H1 (cell line): ENCODE measurements around the gene SPOP. TPM values are rescaled to one million over a fixed set of nuclear protein-coding genes. Genes with fewer than 3 reads are reported as not detected.

Source experiments
- BACH1 ChIP-seq: IDR thresholded peaks from 2 replicates; pipeline ENCODE4 v1.6.1; 2012; ENCODE audit warnings: low read length, improper control_type of control experiment
- RAD21 ChIP-seq, 2 experiments: IDR thresholded peaks in 1 of 2; conservative IDR thresholded peaks in 1 of 2; 2 replicates each; pipeline ENCODE4 v1.6.1; 2011; ENCODE audit warnings: low read depth in 2 of 2, low read length in 2 of 2, improper control_type of control experiment in 1 of 2, inconsistent platforms in 1 of 2, mild to moderate bottlenecking in 1 of 2, moderate library complexity in 1 of 2
- RBBP5 ChIP-seq: IDR thresholded peaks from 2 replicates; pipeline ENCODE4 v1.7.1; 2012; ENCODE audit warnings: low read depth, mild to moderate bottlenecking, inconsistent platforms, low read length, moderate library complexity, borderline replicate concordance
- TAF7 ChIP-seq: optimal IDR thresholded peaks from 2 replicates; pipeline ENCODE3; 2011; ENCODE audit warnings: low read depth, mild to moderate bottlenecking, inconsistent platforms, low read length, moderate library complexity, borderline replicate concordance
- TBP ChIP-seq: IDR thresholded peaks from 2 replicates; pipeline ENCODE4 v1.6.1; 2011; ENCODE audit warnings: low read depth, low read length, improper control_type of control experiment
- polyA plus RNA-seq, 7 experiments: library from polyadenylated mRNA; depleted of rRNA in 3 of 7; stranded (reverse) in 5 of 7; unstranded in 2 of 7; fragments of >200 nt in 5 of 7; fragments of 200-250 nt in 2 of 7; gene quantifications; 1 replicate in 5 of 7; 2 replicates in 1 of 7; 4 replicates in 1 of 7; pipeline versions ENCODE4 v1.2.1 to v1.2.3, GENCODE V29; 2011 to 2013; ENCODE audit warnings: missing spikeins in 2 of 7, mixed read lengths in 2 of 7
- total RNA-seq: library from RNA; stranded (reverse); fragmentation: NEBNext Ultra II Directional; extraction: Animal tissue kit (Norgen Biotek cat#: 25700); gene quantifications from 2 replicates; pipeline ENCODE4 v1.2.1, GENCODE V29; 2021
- TF ChIP-seq, protein P1 (sequence below): fragments of 300-600 bp; sonication (generic); IDR thresholded peaks from 2 replicates; pipeline ENCODE4 v1.7.1; 2012; ENCODE audit warnings: low read length, moderate library complexity, mild to moderate bottlenecking, inconsistent platforms; ENCODE audit not compliant: insufficient replicate concordance
- TF ChIP-seq, protein P2 (sequence below): IDR thresholded peaks from 2 replicates; pipeline ENCODE4 v1.6.1; 2012; ENCODE audit warnings: inconsistent platforms
- TF ChIP-seq, protein P3 (sequence below): IDR thresholded peaks from 2 replicates; pipeline ENCODE4 v1.6.1; 2012; ENCODE audit warnings: inconsistent platforms

The SPOP gene
- total and polyA plus RNA-seq, 2 of the 8 experiments (the other 6 are each of a cell fraction or from before 2014, with no cell fraction given), result 13.3 to 25.6 TPM

DNA sequence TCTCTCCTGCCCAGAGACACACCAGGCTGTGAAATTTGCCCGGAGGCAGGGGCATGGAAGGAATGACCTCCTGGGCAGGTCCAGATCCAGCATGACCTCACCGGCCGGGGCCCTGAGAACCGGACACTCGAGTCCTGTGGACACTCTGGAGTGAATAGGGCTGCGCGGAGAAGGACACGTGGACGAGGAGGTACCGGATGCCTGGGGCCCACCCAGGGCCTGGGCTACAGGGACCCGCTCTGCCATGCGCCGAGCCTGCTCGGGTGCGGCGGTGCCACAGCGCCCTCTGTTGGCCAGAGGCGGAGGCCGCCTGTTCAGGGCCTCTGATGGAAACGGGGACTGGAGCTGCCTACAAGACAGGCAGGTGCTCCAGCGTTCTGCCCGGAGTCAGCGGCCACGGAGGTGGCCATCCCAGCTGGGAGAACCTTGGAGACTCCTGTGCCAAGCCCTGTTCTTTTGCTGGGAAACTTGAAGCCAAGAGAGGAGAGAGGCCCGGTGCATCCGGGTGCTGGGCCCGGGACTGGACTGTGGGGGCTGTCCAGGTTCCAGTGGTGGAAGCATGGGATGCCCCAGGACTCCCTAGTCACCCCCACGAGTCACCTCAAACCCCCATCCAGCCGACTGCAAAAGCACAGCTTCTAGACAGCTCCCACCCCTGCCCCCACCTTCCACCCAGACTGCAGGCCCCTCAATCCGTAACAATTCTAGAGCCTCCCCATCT lies 121.5 kb downstream of the SPOP start (continued):
- TF ChIP-seq, protein P1, sequence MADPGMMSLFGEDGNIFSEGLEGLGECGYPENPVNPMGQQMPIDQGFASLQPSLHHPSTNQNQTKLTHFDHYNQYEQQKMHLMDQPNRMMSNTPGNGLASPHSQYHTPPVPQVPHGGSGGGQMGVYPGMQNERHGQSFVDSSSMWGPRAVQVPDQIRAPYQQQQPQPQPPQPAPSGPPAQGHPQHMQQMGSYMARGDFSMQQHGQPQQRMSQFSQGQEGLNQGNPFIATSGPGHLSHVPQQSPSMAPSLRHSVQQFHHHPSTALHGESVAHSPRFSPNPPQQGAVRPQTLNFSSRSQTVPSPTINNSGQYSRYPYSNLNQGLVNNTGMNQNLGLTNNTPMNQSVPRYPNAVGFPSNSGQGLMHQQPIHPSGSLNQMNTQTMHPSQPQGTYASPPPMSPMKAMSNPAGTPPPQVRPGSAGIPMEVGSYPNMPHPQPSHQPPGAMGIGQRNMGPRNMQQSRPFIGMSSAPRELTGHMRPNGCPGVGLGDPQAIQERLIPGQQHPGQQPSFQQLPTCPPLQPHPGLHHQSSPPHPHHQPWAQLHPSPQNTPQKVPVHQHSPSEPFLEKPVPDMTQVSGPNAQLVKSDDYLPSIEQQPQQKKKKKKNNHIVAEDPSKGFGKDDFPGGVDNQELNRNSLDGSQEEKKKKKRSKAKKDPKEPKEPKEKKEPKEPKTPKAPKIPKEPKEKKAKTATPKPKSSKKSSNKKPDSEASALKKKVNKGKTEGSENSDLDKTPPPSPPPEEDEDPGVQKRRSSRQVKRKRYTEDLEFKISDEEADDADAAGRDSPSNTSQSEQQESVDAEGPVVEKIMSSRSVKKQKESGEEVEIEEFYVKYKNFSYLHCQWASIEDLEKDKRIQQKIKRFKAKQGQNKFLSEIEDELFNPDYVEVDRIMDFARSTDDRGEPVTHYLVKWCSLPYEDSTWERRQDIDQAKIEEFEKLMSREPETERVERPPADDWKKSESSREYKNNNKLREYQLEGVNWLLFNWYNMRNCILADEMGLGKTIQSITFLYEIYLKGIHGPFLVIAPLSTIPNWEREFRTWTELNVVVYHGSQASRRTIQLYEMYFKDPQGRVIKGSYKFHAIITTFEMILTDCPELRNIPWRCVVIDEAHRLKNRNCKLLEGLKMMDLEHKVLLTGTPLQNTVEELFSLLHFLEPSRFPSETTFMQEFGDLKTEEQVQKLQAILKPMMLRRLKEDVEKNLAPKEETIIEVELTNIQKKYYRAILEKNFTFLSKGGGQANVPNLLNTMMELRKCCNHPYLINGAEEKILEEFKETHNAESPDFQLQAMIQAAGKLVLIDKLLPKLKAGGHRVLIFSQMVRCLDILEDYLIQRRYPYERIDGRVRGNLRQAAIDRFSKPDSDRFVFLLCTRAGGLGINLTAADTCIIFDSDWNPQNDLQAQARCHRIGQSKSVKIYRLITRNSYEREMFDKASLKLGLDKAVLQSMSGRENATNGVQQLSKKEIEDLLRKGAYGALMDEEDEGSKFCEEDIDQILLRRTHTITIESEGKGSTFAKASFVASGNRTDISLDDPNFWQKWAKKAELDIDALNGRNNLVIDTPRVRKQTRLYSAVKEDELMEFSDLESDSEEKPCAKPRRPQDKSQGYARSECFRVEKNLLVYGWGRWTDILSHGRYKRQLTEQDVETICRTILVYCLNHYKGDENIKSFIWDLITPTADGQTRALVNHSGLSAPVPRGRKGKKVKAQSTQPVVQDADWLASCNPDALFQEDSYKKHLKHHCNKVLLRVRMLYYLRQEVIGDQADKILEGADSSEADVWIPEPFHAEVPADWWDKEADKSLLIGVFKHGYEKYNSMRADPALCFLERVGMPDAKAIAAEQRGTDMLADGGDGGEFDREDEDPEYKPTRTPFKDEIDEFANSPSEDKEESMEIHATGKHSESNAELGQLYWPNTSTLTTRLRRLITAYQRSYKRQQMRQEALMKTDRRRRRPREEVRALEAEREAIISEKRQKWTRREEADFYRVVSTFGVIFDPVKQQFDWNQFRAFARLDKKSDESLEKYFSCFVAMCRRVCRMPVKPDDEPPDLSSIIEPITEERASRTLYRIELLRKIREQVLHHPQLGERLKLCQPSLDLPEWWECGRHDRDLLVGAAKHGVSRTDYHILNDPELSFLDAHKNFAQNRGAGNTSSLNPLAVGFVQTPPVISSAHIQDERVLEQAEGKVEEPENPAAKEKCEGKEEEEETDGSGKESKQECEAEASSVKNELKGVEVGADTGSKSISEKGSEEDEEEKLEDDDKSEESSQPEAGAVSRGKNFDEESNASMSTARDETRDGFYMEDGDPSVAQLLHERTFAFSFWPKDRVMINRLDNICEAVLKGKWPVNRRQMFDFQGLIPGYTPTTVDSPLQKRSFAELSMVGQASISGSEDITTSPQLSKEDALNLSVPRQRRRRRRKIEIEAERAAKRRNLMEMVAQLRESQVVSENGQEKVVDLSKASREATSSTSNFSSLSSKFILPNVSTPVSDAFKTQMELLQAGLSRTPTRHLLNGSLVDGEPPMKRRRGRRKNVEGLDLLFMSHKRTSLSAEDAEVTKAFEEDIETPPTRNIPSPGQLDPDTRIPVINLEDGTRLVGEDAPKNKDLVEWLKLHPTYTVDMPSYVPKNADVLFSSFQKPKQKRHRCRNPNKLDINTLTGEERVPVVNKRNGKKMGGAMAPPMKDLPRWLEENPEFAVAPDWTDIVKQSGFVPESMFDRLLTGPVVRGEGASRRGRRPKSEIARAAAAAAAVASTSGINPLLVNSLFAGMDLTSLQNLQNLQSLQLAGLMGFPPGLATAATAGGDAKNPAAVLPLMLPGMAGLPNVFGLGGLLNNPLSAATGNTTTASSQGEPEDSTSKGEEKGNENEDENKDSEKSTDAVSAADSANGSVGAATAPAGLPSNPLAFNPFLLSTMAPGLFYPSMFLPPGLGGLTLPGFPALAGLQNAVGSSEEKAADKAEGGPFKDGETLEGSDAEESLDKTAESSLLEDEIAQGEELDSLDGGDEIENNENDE, result no peak
- TF ChIP-seq RBBP5 (no peak), RAD21 (IDR thresholded peaks at IDR 0.05 in 1 of 2, conservative IDR thresholded peaks at IDR 0.05 in 1 of 2; ENCODE audit: low read depth in 2 of 2, low read length in 2 of 2) (peak; percentile 97 to 99), TBP (0 out of 2 replicates have a peak, but pooled peaks have one; percentile 37), BACH1 (peak; percentile 14; the same call in 1 of the 2 replicates), TAF7 (peak; percentile 49)
- TF ChIP-seq, protein P2, sequence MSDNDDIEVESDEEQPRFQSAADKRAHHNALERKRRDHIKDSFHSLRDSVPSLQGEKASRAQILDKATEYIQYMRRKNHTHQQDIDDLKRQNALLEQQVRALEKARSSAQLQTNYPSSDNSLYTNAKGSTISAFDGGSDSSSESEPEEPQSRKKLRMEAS, result peak; percentile 94
- TF ChIP-seq, protein P3, sequence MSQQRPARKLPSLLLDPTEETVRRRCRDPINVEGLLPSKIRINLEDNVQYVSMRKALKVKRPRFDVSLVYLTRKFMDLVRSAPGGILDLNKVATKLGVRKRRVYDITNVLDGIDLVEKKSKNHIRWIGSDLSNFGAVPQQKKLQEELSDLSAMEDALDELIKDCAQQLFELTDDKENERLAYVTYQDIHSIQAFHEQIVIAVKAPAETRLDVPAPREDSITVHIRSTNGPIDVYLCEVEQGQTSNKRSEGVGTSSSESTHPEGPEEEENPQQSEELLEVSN, result peak; percentile 79; the same call in 1 of the 2 replicates
